ENCODE results near the gene PPFIA1.
"Not testable (repeated sequence)": the region's sequence is repeated elsewhere in the genome, so short reads cannot be mapped to it uniquely, and the experiment has no call there.

The PPFIA1 gene

GRCh38 chr11:70407814-70408213 lies 137.3 kb downstream of the PPFIA1 start:
- Histone ChIP-seq H3K36me3 (ENCODE audit: control insufficient read depth, insufficient read depth, low read length) (peaks cover 22% of the 10 kb centered on the region), H3K9me3 (ENCODE audit: control insufficient read depth, low read length) (no peaks in the 10 kb centered on the region), H3K27me3 (ENCODE audit: control insufficient read depth, insufficient read depth, low read length) (no peaks in the 10 kb centered on the region), H3K4me1 (ENCODE audit: control insufficient read depth, insufficient read depth, low read length) (no peaks in the 10 kb centered on the region), H3K4me3 (ENCODE audit: low read length) (no peak overlapping the region), H3K9ac (ENCODE audit: low read length) (no peak overlapping the region)

DNA sequence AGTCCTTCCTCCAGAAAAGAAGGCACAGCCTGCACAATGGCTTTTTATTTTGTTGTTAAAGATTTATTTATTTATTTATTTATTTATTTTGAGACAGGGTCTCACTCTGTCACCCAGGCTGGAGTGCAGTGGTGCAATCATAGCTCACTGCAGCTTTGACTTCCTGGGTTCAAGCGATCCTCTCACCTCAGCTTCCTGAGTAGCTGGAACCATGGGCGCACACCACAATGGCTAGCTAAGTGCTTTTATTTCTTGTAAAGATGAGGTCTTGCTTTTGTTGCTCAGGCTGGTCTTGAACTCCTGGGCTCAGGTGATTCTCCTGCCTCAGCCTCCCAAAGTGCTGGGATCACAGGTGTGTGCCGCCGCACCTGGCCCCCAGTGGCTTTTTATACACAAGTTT lies 137.8 kb downstream of the PPFIA1 start:
- H3K36me3 ChIP-seq (ENCODE audit: control insufficient read depth, insufficient read depth, low read length) = peaks cover 22% of the 10 kb centered on the region
- H3K27me3 ChIP-seq (ENCODE audit: control insufficient read depth, insufficient read depth, low read length); H3K4me1 ChIP-seq (ENCODE audit: control insufficient read depth, insufficient read depth, low read length); H3K4me3 ChIP-seq (ENCODE audit: low read length); H3K9ac ChIP-seq (ENCODE audit: low read length); H3K9me3 ChIP-seq (ENCODE audit: control insufficient read depth, low read length): not testable (repeated sequence)

DNA sequence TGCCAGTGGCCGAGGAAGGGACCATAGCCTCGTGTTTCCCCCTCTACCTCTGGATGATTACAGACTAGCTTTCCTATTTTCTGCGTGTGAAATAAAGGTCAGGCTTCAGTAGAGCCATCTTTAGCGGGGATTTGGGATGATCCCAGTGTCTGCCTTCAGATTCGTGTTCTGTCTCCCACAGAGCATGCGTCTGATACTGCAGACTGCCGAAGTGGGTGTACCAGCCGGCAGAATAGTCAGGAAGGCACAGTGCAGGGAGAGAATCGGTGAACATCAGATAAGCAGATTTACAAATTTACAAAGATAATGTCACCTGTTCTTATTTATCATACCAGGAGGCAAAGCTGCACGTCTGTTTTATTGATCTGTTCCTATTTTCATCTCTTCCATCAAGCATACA lies 138.9 kb downstream of the PPFIA1 start:
- H3K9ac ChIP-seq (ENCODE audit: low read length) = no peak overlapping the region
- peaks cover 25% of the 10 kb centered on the region for H3K36me3 ChIP-seq (ENCODE audit: control insufficient read depth, insufficient read depth, low read length)
- no peaks in the 10 kb centered on the region for H3K4me1 ChIP-seq (ENCODE audit: control insufficient read depth, insufficient read depth, low read length)
- no peak overlapping the region for H3K4me3 ChIP-seq (ENCODE audit: low read length)
- no peaks in the 10 kb centered on the region for H3K27me3 ChIP-seq (ENCODE audit: control insufficient read depth, insufficient read depth, low read length)
- no peaks in the 10 kb centered on the region for H3K9me3 ChIP-seq (ENCODE audit: control insufficient read depth, low read length)

DNA sequence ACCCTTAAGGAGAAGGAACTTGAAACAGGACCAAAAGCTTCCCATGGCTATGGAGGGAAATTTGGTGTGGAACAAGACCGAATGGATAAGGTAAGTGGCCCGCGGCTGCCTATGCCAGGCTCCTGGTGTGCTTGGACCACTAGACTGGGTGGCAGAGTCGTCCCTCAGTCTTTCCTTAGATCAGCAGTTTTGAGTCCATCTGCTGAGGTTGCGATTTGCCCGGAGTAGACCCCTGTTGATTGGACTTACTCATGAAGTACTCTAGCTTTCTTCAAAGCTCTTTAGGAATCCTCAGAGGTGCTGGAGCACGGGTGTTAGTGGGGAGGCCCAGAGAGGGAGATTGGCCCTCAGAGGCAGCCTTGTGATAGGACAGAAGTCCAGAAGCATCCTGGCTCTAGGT lies 139.4 kb downstream of the PPFIA1 start:
- Histone ChIP-seq H3K4me1 (ENCODE audit: control insufficient read depth, insufficient read depth, low read length) (no peaks in the 10 kb centered on the region), H3K9ac (ENCODE audit: low read length) (no peak overlapping the region), H3K9me3 (ENCODE audit: control insufficient read depth, low read length) (no peaks in the 10 kb centered on the region), H3K27me3 (ENCODE audit: control insufficient read depth, insufficient read depth, low read length) (no peaks in the 10 kb centered on the region), H3K36me3 (ENCODE audit: control insufficient read depth, insufficient read depth, low read length) (peaks cover 29% of the 10 kb centered on the region), H3K4me3 (ENCODE audit: low read length) (no peak overlapping the region)

DNA sequence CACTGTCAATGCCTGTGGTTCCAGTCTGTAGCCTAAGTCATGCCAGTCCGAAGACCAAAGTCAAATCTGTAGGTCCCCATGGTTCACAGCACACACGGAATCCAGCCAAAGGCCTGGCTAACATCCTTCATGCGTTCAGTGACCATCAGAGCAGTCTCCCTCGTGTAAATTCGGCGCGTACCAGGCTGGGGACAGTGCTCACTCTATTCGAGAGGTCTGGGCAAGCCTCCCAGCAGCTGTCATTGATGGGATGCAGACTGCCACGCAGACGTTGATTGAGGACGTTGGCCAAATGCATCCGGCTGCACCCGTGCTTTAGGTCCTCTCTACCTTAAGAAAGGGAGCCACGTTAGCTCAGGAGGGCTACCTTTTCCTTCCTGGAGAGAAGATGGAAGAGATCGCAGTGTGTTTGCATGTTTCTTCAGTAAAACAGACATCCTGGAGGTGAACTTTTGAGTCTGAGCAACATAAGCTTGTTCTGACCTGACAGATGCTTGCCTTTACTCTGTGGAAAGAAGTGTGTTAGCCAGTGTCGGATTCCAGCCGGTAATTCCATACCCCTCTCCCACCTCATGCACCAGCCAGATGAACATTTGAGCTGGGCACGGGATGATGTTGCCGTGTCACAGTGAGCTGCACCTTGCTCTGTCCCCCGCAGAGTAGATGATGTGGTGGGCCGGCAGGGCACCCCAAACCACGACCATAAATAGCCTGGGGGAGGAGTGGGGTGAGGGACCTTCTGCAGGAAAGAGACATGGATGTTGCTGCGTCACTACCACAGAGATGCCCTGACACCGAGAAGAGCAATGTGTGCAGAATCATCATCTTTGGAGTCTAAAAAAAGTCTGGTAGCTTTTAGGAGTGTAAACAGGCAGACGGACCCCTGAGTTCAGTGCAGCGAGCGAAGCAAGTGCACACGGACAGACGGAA lies 140.1 kb downstream of the PPFIA1 start:
- H3K4me3 ChIP-seq (ENCODE audit: low read length) = no peak overlapping the region
- H3K9ac ChIP-seq (ENCODE audit: low read length) = no peak overlapping the region
- H3K4me1 ChIP-seq (ENCODE audit: control insufficient read depth, insufficient read depth, low read length) = no peaks in the 10 kb centered on the region
- H3K9me3 ChIP-seq (ENCODE audit: control insufficient read depth, low read length) = no peaks in the 10 kb centered on the region
- peaks cover 29% of the 10 kb centered on the region for H3K36me3 ChIP-seq (ENCODE audit: control insufficient read depth, insufficient read depth, low read length)
- no peaks in the 10 kb centered on the region for H3K27me3 ChIP-seq (ENCODE audit: control insufficient read depth, insufficient read depth, low read length)

DNA sequence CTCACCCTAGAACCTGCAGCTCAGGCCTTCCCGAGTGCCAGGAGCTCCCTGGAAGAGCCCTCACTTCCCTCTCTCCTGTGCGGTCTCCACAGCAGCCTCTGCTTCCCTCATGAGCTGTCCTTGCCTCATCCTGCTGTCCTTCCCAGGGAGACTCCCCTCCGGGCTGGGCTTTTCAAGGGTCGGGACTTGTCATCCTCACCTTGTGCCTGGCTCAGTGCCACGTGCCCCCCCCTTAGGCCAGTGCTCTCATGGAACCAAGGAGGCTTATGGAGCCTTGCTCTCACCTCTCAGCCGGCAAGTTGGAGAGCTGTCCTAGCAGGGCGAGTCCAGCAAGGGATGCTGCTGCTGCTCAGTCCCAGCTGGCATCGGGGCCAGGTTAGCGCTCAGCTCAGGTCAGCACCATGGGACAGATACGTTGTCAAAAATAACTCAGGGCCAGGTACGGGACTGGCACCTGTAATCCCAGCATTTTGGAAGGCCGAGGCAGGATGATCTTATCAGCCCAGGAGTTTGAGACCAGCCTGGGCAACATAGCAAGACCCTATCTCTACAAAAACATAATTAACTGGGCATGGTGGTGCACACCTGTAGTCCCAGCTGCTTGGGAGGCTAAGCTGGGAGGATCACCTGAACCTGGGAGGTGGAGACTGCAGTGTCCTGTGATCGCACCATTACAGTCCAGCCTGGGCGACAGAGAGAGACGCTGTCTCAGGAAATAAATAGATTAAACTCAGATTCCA lies 141.4 kb downstream of the PPFIA1 start:
- Histone ChIP-seq H3K36me3 (ENCODE audit: control insufficient read depth, insufficient read depth, low read length) (peaks cover 32% of the 10 kb centered on the region), H3K27me3 (ENCODE audit: control insufficient read depth, insufficient read depth, low read length) (no peaks in the 10 kb centered on the region), H3K9ac (ENCODE audit: low read length) (no peak overlapping the region)

DNA sequence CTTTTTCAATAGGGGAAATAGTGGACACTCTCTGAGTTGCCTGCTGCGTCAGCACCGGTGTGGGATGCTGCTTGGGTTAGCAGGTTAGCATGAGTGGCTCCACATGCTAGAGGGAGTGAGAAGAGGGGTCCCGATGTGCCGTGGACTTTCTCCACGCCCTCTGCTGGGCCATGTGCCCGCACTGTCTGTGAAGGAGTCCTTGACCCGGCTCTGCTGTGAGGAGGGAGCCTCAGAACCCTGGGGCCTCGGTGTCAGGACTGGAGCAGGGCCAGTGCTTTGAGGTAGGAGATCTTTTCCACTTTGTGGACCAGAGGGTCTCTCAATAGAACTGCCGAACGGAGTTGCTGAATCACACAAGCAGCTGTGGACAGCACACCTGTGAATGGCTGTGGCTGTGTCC lies 142.7 kb downstream of the PPFIA1 start:
- Histone ChIP-seq H3K4me3 (ENCODE audit: low read length) (no peak overlapping the region), H3K36me3 (ENCODE audit: control insufficient read depth, insufficient read depth, low read length) (peaks cover 33% of the 10 kb centered on the region), H3K9ac (ENCODE audit: low read length) (no peak overlapping the region), H3K4me1 (ENCODE audit: control insufficient read depth, insufficient read depth, low read length) (no peaks in the 10 kb centered on the region), H3K9me3 (ENCODE audit: control insufficient read depth, low read length) (no peaks in the 10 kb centered on the region), H3K27me3 (ENCODE audit: control insufficient read depth, insufficient read depth, low read length) (no peaks in the 10 kb centered on the region)

More for the DNA sequence above, 141.4 kb downstream of the PPFIA1 start:
- H3K4me1 ChIP-seq (ENCODE audit: control insufficient read depth, insufficient read depth, low read length) = no peaks in the 10 kb centered on the region
- H3K4me3 ChIP-seq (ENCODE audit: low read length) = no peak overlapping the region
- no peaks in the 10 kb centered on the region for H3K9me3 ChIP-seq (ENCODE audit: control insufficient read depth, low read length)

GRCh38 chr11:70414341-70415100 lies 144.0 kb downstream of the PPFIA1 start:
- H3K9ac ChIP-seq (ENCODE audit: low read length) = no peak overlapping the region
- no peaks in the 10 kb centered on the region for H3K27me3 ChIP-seq (ENCODE audit: control insufficient read depth, insufficient read depth, low read length)
- no peaks in the 10 kb centered on the region for H3K9me3 ChIP-seq (ENCODE audit: control insufficient read depth, low read length)
- H3K36me3 ChIP-seq (ENCODE audit: control insufficient read depth, insufficient read depth, low read length) = peaks cover 25% of the 10 kb centered on the region
- H3K4me3 ChIP-seq (ENCODE audit: low read length) = no peak overlapping the region
- H3K4me1 ChIP-seq (ENCODE audit: control insufficient read depth, insufficient read depth, low read length) = no peaks in the 10 kb centered on the region

DNA sequence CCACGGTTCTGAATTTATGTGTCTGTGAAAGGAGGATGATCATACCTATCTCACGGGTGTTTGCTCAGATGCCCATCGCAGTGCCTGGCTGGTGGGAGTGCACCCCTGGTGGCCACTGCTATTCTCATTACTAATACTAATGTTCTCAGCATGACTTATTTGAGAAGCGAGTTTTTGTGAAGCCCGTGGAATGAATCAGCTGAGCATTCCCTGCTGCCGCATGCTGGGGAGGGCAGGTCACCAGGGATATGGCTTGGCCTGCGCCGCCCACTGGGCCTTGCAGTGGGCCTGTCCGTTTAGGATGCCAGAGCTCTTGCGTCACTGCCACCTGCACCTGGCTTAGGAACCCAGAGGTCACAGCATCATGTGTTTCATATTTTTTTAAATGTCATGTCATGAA lies 144.7 kb downstream of the PPFIA1 start:
- Histone ChIP-seq H3K4me1 (ENCODE audit: control insufficient read depth, insufficient read depth, low read length) (no peaks in the 10 kb centered on the region), H3K4me3 (ENCODE audit: low read length) (no peak overlapping the region), H3K9ac (ENCODE audit: low read length) (no peak overlapping the region), H3K27me3 (ENCODE audit: control insufficient read depth, insufficient read depth, low read length) (no peaks in the 10 kb centered on the region), H3K36me3 (ENCODE audit: control insufficient read depth, insufficient read depth, low read length) (peaks cover 19% of the 10 kb centered on the region), H3K9me3 (ENCODE audit: control insufficient read depth, low read length) (no peaks in the 10 kb centered on the region)

DNA sequence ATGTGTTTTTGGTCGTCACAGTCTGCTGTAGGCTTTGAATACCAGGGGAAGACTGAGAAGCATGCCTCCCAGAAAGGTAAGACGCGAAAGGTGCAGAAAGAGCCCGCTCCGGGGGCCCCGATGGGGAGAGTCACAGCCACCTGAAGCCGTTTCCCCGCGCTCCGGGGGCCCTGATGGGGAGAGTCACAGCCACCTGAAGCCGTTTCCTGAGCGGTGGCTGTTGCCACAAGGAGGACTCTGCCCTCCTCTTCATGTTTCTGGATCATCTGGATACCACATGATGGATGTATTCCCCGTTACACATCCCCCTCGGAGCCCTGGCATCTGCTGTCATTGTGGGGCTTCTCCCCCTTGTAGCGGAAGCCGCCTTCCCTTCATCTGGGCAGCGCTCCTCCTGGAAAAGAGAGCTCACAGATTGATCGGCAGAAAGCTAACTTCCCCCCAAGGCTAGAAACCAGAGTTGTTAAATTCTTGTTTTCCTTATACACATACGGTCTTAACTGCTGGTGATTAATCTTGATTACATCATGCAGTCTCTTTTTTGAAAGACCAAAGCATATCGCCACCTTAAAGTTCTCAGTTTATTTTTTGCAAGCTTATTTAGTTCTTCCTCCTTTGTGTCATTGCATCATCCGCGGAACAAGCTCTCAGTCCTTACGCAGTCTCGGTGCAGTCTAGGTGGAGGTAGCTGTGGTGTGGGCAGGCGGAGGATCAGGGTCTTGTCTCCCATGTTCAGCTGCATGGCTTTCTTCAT lies 145.3 kb downstream of the PPFIA1 start:
- Histone ChIP-seq H3K36me3 (ENCODE audit: control insufficient read depth, insufficient read depth, low read length) (peaks cover 13% of the 10 kb centered on the region), H3K4me1 (ENCODE audit: control insufficient read depth, insufficient read depth, low read length) (no peaks in the 10 kb centered on the region), H3K27me3 (ENCODE audit: control insufficient read depth, insufficient read depth, low read length) (no peaks in the 10 kb centered on the region), H3K9ac (ENCODE audit: low read length) (no peak overlapping the region), H3K4me3 (ENCODE audit: low read length) (no peak overlapping the region), H3K9me3 (ENCODE audit: control insufficient read depth, low read length) (no peaks in the 10 kb centered on the region)

- Histone ChIP-seq H3K27me3 (ENCODE audit: control insufficient read depth, insufficient read depth, low read length) (no peaks in the 10 kb centered on the region), H3K9ac (ENCODE audit: low read length) (no peak overlapping the region), H3K9me3 (ENCODE audit: control insufficient read depth, low read length) (no peaks in the 10 kb centered on the region), H3K4me3 (ENCODE audit: low read length) (no peak overlapping the region), H3K36me3 (ENCODE audit: control insufficient read depth, insufficient read depth, low read length) (peaks cover 15% of the 10 kb centered on the region), H3K4me1 (ENCODE audit: control insufficient read depth, insufficient read depth, low read length) (no peaks in the 10 kb centered on the region)
Observed at GRCh38 chr11:70416881-70417280, 146.4 kb downstream of the PPFIA1 start.
